PC-9 (cell line): ENCODE results near the gene AP4E1.

Experiments
- CTCF ChIP-seq: fragments of 200-600 bp; sonication (generic); conservative IDR thresholded peaks from 2 replicates; pipeline ENCODE4 v1.6.1; 2017; ENCODE audit warnings: mixed run types, antibody characterized with exemption, mild to moderate bottlenecking, moderate library complexity
- EZH2 ChIP-seq: fragments of 200-600 bp; sonication (generic); IDR thresholded peaks from 2 replicates; pipeline ENCODE4 v1.8.0; 2017; ENCODE audit warnings: antibody characterized with exemption, low read depth

DNA sequence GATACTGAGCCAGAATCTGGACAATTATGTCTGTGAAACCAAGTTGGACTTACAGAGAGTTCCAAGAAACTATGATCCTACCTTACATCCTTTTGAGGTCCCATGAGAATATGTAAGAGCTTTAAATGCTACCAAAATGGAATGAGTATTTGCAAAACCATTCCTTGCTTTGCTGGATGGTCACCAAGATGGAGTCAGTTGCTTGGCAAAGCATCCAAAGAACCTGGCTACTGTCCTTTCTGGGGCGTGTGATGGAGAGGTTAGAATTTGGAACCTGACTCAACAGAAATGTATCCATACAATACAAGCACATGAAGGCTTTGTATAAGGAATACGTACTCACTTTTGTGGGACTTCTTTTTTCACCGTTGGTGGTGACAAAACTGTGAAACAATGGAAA lies 36.2 kb downstream of the AP4E1 start:
- TF ChIP-seq CTCF (no peak), EZH2 (no peak)
